Transverse colon (tissue), 4 donors: Measurements from ENCODE around the gene SLC32A1. TPM values are rescaled to one million over a fixed set of nuclear protein-coding genes. Genes with fewer than 3 reads are reported as not detected.

Source experiments
- DNase-seq: peaks from one replicate; pipeline ENCODE4 v3.0.0-alpha.2; 2019
- H3K27ac ChIP-seq, 4 donors: fragments of 200-600 bp; sonication (generic); 2 replicates each; pipeline ENCODE4 v1.5.1; 2016 to 2018; ENCODE audit warnings: inconsistent platforms in 4 of 4
- H3K27me3 ChIP-seq: fragments of 200-600 bp; sonication (generic); 2 replicates; pipeline ENCODE4 v1.5.1; 2017; ENCODE audit warnings: inconsistent platforms
- H3K36me3 ChIP-seq, 4 donors: fragments of 200-600 bp; sonication (generic); 2 replicates each; pipeline ENCODE4 v1.5.1; 2017 to 2019; ENCODE audit warnings: inconsistent platforms in 4 of 4
- H3K4me1 ChIP-seq, 4 donors: fragments of 200-600 bp; sonication (generic); 2 replicates each; pipeline ENCODE4 v1.5.1; 2017 to 2020; ENCODE audit warnings: inconsistent platforms in 4 of 4
- H3K4me3 ChIP-seq, 4 donors: fragments of 200-600 bp; sonication (generic); 1 replicate in 1 of 4; 2 replicates in 3 of 4; pipeline versions ENCODE4 v1.5.1 to v1.6.1; 2017 to 2019; ENCODE audit warnings: inconsistent platforms in 4 of 4
- H3K9me3 ChIP-seq, 2 donors: fragments of 200-600 bp; sonication (generic); 2 replicates each; pipeline ENCODE4 v1.5.1; 2017 to 2019; ENCODE audit warnings: inconsistent platforms in 2 of 2
- CTCF ChIP-seq, 5 experiments: fragments of 200-600 bp in 3 of 5; fragments of 450-650 bp in 2 of 5; sonication (generic) in 3 of 5; IDR thresholded peaks; 1 replicate in 2 of 5; 2 replicates in 3 of 5; pipeline ENCODE4 v1.5.1; 2016 to 2017; ENCODE audit warnings: antibody characterized with exemption in 5 of 5, inconsistent platforms in 3 of 5, mild to moderate bottlenecking in 2 of 5, moderate library complexity in 1 of 5
- EP300 ChIP-seq: sonication (generic); formaldehyde crosslinking; IDR thresholded peaks from one replicate; pipeline ENCODE4 v1.6.1; 2017; ENCODE audit warnings: antibody characterized with exemption, low read depth
- POLR2A ChIP-seq: fragments of 450-650 bp; IDR thresholded peaks from one replicate; pipeline ENCODE4 v1.6.1; 2016; ENCODE audit warnings: antibody characterized with exemption, mild to moderate bottlenecking, moderate library complexity
- POLR2AphosphoS5 ChIP-seq, 3 donors: sonication (generic); formaldehyde crosslinking; IDR thresholded peaks; one replicate each; pipeline ENCODE4 v1.6.1; 2016; ENCODE audit warnings: antibody characterized with exemption in 3 of 3
- WGBS, 2 donors: methylation state at CpG; one replicate each; pipeline ENCODE4 v1.1.5; 2018; ENCODE audit warnings: low coverage in 1 of 2; 5-methylcytosine and 5-hydroxymethylcytosine counted together
- in situ Hi-C, 4 donors: fragments of 200-750 bp; cut with MboI; loops; one replicate each; pipeline versions ENCODE4 v1.15.0 to v1.15.1; 2017; ENCODE audit warnings: low sequenced_read_pairs in 3 of 4, low pct_ligation_motif_present in 1 of 4, low pct_unique_long_range_greater_than_20kb in 1 of 4
- intact Hi-C: fragments of 100-400 bp; cut with DNase I; formaldehyde crosslinking; loops from one replicate; pipeline ENCODE4 v1.15.1; 2023; ENCODE audit warnings: low total_unique reads
- total RNA-seq, 4 donors: library from RNA; depleted of rRNA; stranded (reverse); fragments of >200 nt; gene quantifications; one replicate each; pipeline ENCODE4 v1.1.0, GENCODE V29; 2016

Gene SLC32A1
- total RNA-seq, 4 donors from 2014 or later = not detected

DNA sequence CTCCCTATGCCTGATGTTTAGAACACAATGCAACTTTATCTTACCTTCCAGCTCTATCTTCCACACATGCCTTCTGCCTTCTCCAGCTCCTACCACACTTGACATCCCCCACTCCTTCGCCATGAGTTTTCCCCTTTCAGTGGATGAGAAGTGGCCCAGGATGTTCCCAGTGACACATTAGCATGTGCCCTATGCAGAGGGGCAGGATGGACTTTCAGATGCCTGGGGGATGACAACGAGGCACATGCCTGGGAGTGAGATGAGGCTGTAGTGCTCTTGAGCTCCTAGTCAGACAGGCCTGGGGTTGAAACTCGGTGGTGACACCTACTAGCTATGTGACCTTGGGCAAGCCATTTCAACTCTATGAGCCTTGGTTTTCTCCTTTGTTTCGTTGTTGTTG lies 20.1 kb upstream of the SLC32A1 start:
- no peak overlapping the region for H3K4me3 ChIP-seq
- TF ChIP-seq POLR2A (no peak), POLR2AphosphoS5 (IDR thresholded peaks at IDR 0.05) (no peak), EP300 (no peak), CTCF (IDR thresholded peaks at IDR 0.05) (no peak)
- no peaks in the 10 kb centered on the region for H3K4me1 ChIP-seq
- no peaks in the 10 kb centered on the region for H3K9me3 ChIP-seq
- peaks cover 7% of the 10 kb centered on the region for H3K27me3 ChIP-seq
- in situ Hi-C loops (no loop called here), intact Hi-C loops (no loop called here)
- H3K36me3 ChIP-seq = no peaks in the 10 kb centered on the region
- DNase-seq = no peak
- WGBS, 2 donors = 20 to 40% methylated on average over 4 of the region's 4 CpGs
- no peak overlapping the region for H3K27ac ChIP-seq

GRCh38 chr20:38706509-38706908 lies 17.8 kb upstream of the SLC32A1 start:
- DNase-seq = no peak
- Histone ChIP-seq H3K9me3 (no peaks in the 10 kb centered on the region), H3K27me3 (peaks cover 7% of the 10 kb centered on the region), H3K4me3 (no peak overlapping the region), H3K27ac (no peak overlapping the region), H3K4me1 (no peaks in the 10 kb centered on the region), H3K36me3 (no peaks in the 10 kb centered on the region)
- in situ Hi-C loops (no loop called here), intact Hi-C loops (no loop called here)
- no peak for TF ChIP-seq CTCF (IDR thresholded peaks at IDR 0.05)
- no peak for TF ChIP-seq EP300
- no peak for TF ChIP-seq POLR2AphosphoS5 (IDR thresholded peaks at IDR 0.05)
- no peak for TF ChIP-seq POLR2A
- WGBS, 2 donors = 20 to 22% methylated on average over 1 to 7 of the region's 7 CpGs

DNA sequence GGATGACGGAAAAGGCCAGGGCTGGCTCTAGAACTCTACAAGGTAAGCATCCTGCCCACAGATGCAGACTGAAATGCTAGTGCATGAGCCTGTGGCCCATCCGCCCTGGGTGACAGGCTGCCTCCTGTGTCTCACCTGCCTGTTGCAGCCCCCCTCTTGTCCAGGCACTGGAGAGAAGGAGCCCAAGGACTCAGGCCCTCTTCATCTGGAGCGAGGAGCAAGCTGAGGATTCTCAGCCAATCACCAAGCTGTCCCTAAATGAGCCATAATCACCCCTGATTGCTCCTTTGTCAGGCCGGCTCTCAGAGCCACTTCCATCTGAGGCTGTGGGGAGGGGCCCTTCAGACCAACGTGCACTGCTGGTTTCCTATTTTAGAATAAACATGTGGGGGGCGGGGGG lies 10.0 kb upstream of the SLC32A1 start:
- Histone ChIP-seq H3K27me3 (peaks cover 53% of the 10 kb centered on the region), H3K36me3 (no peaks in the 10 kb centered on the region), H3K9me3 (no peaks in the 10 kb centered on the region), H3K4me1 (no peaks in the 10 kb centered on the region), H3K4me3 (no peak overlapping the region), H3K27ac (no peak overlapping the region)
- no peak for DNase-seq
- in situ Hi-C loops (no loop called here), intact Hi-C loops (no loop called here)
- TF ChIP-seq EP300 = no peak
- TF ChIP-seq CTCF (IDR thresholded peaks at IDR 0.05) = no peak
- no peak for TF ChIP-seq POLR2AphosphoS5 (IDR thresholded peaks at IDR 0.05)
- no peak for TF ChIP-seq POLR2A
- WGBS, 2 donors = 17% methylated on average over 6 of the region's 6 CpGs; no CpG with 5 or more reads in 1 of the 2 donors

DNA sequence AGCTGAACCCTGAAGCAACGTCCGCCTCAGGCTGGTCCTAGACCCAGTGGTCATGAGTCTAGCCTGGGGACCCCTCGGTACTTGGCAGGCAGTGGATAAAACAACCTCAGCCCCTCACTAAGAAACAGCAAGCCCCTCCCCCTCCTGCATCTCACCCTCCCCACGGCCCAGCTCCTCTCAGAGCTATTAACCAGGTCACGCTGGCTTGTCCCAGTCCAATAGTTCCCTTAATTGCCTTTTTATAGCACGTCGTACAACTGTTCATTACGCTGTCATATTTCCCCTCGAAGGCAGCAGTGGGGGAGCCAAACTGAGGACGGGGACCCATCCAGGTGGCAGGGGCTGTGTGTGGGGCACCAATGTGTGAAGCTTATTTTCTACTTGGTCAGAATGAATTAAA lies 8.6 kb upstream of the SLC32A1 start:
- WGBS, 2 donors = 0 to 24% methylated on average over 7 to 10 of the region's 10 CpGs
- in situ Hi-C loops = no loop called here
- no peaks in the 10 kb centered on the region for H3K36me3 ChIP-seq
- intact Hi-C loops = no loop called here
- TF ChIP-seq POLR2A = no peak
- no peak for TF ChIP-seq POLR2AphosphoS5 (IDR thresholded peaks at IDR 0.05)
- TF ChIP-seq EP300 = no peak
- TF ChIP-seq CTCF (IDR thresholded peaks at IDR 0.05) = no peak
- H3K9me3 ChIP-seq = no peaks in the 10 kb centered on the region
- no peak for DNase-seq
- no peaks in the 10 kb centered on the region for H3K4me1 ChIP-seq
- no peak overlapping the region for H3K27ac ChIP-seq
- no peak overlapping the region for H3K4me3 ChIP-seq
- H3K27me3 ChIP-seq = peaks cover 66% of the 10 kb centered on the region
